ENCODE data around the gene CIDEA.
"Not testable (repeated sequence)": the region's sequence is repeated elsewhere in the genome, so short reads cannot be mapped to it uniquely, and the experiment has no call there.

Gene CIDEA, protein sequence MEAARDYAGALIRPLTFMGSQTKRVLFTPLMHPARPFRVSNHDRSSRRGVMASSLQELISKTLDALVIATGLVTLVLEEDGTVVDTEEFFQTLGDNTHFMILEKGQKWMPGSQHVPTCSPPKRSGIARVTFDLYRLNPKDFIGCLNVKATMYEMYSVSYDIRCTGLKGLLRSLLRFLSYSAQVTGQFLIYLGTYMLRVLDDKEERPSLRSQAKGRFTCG

DNA sequence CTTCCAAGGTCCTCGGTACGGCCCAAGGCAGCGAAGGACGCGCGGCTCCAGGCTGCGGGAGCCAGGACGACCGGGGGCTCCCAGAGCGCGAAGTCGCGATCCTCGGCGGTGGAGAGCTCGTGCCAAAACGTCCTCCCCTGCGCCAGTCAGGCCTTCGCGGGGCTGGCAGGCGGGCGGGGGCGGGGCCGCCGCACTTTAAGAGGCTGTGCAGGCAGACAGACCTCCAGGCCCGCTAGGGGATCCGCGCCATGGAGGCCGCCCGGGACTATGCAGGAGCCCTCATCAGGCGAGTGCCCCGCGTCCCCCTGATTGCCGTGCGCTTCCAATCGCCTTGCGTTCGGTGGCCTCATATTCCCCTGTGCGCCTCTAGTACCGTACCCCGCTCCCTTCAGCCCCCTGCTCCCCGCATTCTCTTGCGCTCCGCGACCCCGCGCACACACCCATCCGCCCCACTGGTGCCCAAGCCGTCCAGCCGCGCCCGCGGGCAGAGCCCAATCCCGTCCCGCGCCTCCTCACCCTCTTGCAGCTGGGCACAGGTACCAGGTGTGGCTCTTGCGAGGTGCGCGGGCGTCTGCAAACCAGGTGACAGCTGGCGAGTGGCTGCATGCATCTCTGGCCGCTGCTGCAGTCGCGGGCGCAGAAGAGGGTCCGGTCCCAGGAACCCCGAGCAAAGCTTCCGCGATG lies at the start of gene CIDEA:
CIDEA (plus strand) TSS at position 226 of the 684 bp plus-strand sequence; CDS start at position 249, 23 bp downstream.
- no peak for DNase-seq (ENCODE audit: low read depth in 4 of 4, low spot score in 1 of 4)

DNA sequence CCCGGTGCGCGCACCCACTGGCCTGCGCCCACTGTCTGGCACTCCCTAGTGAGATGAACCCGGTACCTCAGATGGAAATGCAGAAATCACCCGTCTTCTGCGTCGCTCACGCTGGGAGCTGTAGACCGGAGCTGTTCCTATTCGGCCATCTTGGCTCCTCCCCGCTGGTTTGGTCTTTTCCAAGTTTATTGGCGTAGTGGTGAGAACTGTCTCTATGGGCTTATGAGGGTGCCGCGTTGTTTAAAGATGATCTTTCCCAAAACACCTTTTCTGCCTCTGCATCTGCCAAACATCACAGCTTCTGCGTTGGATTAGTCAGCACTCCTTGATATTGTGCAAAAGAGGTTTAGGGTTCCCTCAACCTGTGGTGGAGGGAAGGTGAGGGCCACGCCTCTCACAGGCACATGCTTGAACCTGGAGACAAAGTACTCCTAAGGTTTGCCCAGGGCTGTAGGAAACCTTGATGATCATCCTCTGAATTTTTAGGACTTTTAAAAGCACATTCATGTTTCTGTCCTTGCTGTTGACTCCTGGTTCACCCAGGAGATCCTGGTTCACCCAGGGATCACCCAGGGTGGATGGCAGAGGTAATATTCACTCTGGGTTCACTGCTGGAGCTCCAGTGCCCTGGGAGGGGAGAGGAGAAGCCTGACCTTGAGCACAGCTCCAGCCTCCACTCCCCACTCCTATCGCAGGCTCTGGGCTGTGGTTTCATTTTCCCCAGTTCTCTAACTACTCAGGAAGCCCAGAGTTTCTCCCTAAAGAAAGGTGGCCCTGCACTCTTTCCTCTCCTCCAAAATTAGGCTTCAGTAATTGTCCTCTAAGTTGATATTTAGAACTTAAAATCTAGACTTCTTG lies 45.6 kb upstream of the CIDEA start:
- DNase-seq (ENCODE audit: low read depth in 4 of 4, low spot score in 1 of 4) = not testable (repeated sequence)

DNA sequence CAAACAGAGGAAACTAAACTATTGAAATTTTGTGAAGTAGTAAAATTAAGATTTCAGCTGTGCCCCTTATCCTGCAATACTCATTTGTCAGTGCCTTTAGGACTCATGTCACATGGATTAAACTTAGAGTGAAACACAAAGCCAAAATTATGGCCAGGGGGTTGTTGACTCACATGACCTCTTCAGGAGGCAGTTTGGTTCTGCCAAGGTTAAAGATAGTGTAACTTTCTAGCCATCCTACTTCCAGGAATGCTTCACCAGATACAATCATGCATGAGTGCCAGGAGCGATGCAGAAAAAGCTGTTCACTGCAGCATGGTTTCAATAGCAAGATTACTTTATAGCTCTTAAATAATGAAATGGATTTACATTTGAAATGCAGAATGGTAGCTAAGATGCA lies 41.9 kb upstream of the CIDEA start:
- not testable (repeated sequence) for DNase-seq (ENCODE audit: low read depth in 4 of 4, low spot score in 1 of 4)

DNA sequence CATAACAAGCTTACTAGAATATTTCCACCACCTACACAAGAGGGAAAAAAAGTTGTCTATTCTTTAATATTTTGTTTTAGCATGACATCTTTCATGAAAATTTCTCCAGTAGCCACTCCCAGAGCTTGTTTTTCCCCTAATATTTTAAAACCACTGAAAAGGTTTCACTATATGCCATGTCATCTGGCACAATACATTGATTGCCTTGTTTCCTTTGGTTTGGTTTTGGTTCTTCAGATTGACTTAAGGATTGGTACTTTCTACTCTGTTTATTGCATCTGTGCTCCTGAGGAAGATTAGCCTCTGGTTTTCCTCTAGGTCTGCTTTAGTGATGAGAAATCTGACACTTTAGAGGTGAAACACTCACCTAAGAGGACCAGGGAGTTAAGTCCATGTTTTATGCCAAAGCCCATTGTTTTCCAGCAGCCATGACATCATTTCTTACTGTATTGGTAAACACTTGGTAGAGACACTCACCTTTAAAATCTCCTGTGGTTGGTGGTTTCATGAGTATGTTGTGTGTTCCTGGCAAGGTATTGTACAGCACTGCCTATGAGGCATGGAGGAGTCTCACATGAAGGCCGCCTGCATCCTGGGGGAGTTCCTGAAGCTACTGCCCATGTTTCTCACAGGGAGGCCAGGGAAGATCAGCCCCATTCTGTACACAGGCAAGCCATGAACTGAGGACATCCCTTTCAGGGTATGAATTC lies 39.7 kb upstream of the CIDEA start:
- DNase-seq (ENCODE audit: low read depth in 4 of 4, low spot score in 1 of 4) = not testable (repeated sequence)

DNA sequence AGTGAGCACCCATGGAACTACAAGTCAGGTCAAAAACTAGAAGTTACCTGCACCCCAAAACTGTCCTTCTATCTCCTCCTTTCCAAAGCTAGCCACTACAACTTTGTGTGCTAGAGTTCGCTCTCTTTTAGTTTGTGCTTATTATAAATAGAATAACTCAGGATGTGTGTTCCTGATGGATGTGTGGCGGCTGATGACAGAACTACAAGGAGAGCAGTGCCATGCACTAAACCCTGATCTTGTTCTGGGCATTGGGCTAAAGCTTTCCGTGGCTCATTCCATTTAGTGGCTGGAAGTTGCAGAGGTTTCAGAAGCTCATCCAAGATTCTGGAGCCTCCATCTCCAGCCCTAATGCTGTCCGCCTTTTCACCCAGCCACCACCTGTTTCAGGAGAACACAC lies 37.7 kb upstream of the CIDEA start:
- not testable (repeated sequence) for DNase-seq (ENCODE audit: low read depth in 4 of 4, low spot score in 1 of 4)

DNA sequence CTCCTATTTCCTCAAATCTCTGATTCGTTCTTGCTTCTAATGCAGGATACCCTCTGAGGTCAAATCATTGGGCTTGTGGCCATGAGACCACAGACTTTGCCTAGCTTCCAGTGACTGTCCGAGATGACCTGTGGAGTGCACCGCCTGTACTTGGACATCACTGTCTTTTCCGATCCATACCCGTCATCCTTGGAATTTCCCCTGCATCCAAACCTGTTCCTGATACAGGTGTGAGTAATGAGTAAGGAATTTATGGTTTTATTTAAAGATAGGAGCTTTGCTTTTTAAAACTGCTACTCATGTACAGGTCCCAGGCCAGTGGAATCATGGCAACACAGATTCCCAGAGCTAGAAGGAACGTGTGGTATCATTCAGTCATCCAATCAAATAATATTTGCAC lies 35.6 kb upstream of the CIDEA start:
- not testable (repeated sequence) for DNase-seq (ENCODE audit: low read depth in 4 of 4, low spot score in 1 of 4)

DNA sequence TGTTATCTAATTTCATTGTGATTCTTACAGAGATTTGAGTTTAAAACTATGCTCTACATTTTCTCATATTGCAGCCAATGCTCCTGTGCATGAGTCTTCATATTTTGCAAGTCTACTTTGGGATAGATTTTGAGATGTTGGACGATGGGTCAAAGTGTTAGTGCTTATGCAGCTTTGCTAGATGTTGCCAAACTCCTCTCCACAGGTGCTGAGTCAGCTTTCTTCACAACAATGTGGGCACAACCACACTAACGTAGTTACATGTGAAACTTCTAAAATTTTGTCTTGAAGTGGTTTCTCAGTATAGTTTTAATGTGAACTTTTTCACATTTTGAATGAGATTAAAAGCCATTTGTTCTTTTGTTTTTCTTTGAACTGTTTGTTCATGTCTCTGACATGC lies 32.1 kb upstream of the CIDEA start:
- DNase-seq (ENCODE audit: low read depth in 4 of 4, low spot score in 1 of 4) = not testable (repeated sequence)

DNA sequence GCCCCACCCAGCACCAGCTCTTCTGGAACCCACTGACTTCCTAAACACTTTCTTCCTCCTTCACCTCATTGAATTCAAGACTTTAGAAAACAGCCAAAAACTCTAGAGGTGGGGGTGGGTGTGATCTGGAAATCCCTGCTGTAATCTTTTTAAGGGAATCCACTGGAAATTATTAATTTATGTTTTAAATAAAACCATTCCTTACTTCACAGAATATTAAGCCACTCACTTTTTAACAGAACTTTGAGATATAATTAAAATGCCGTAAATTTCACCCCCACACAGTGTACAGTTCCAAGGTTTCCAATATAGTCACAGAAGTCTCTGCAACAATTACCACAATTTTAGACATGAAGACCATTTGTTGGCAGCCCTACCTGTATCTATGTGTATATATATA lies 30.8 kb upstream of the CIDEA start:
- not testable (repeated sequence) for DNase-seq (ENCODE audit: low read depth in 4 of 4, low spot score in 1 of 4)

DNA sequence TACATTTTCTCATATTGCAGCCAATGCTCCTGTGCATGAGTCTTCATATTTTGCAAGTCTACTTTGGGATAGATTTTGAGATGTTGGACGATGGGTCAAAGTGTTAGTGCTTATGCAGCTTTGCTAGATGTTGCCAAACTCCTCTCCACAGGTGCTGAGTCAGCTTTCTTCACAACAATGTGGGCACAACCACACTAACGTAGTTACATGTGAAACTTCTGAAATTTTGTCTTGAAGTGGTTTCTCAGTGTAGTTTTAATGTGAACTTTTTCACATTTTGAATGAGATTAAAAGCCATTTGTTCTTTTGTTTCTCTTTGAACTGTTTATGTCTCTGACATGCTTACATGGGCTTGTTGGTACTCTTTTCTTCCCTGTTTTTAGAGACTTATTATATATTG lies 27.4 kb upstream of the CIDEA start:
- not testable (repeated sequence) for DNase-seq (ENCODE audit: low read depth in 4 of 4, low spot score in 1 of 4)

DNA sequence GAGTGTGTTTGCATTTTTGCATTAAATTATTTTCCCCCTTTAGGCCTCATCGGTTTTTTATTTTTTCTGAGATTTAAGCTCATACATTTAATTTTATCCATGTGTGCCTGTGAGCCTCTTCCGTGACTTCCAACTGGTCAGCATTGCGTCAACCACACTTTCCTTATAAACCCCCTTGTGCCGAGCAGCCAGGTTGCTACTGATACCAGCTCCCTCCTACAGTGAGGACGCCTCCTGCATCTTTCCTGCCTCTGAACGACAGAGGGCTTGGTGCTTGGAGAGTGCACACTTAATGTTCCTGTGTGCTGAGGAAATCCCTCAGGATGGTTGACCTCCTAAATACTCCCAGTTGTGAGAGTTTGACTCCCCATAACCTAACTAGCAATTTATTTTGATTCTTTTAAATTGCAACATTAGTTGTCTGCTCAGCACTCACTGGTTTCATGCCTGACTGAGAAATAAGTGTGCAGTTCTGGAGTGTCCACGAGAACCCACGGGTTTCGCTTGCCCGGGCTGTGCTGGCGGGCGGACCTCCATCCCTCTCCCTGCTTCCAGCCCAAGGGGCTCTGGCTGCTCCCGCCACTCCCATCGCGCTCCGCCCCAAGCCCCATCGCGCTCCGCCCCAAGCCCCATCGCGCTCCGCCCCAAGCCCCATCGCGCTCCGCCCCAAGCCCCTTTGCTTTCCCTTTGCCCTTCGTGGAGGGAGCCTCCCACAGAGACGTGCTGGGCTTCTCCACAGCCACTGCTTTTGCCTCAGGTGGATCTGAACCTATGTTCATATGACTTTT lies 26.6 kb upstream of the CIDEA start:
- not testable (repeated sequence) for DNase-seq (ENCODE audit: low read depth in 4 of 4, low spot score in 1 of 4)

DNA sequence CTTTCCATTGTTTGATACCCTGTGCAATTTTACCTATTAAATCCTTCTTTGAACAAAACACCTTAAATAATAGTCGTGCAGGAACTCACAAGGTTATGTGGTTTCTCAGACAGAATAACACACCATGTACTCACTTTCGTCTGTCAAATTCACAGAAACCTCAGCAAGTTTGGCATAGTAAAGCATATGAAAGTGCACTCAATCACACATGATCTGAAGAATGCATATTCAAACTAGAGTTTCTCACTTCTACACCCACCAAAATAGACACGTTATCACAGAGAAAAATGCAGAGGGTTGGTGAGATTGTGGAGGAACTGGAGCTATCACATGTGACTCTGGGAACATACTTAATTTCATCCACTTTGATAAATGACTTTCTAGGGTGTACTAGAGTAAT lies 25.9 kb upstream of the CIDEA start:
- DNase-seq (ENCODE audit: low read depth in 4 of 4, low spot score in 1 of 4) = not testable (repeated sequence)

DNA sequence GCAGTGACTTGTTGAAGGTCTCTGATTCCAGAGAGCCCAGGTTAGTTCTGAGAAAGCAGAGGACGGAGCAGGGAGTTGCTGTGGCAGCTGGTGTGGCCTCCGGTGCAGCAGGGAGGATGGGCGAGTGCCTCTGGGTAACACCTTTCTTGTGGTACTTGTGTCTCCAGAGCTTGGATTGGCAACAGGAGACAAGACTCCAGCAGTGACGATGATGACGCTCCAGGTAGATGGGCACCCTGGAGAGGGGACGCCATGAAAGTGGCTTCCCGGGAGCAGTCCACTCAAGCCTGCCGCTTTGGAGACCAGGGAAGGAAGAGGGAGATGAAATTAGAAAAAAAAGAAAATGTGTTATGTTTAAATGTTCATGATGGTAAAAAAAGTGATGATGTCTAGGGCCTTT lies 23.6 kb upstream of the CIDEA start:
- DNase-seq (ENCODE audit: low read depth in 4 of 4, low spot score in 1 of 4) = not testable (repeated sequence)

DNA sequence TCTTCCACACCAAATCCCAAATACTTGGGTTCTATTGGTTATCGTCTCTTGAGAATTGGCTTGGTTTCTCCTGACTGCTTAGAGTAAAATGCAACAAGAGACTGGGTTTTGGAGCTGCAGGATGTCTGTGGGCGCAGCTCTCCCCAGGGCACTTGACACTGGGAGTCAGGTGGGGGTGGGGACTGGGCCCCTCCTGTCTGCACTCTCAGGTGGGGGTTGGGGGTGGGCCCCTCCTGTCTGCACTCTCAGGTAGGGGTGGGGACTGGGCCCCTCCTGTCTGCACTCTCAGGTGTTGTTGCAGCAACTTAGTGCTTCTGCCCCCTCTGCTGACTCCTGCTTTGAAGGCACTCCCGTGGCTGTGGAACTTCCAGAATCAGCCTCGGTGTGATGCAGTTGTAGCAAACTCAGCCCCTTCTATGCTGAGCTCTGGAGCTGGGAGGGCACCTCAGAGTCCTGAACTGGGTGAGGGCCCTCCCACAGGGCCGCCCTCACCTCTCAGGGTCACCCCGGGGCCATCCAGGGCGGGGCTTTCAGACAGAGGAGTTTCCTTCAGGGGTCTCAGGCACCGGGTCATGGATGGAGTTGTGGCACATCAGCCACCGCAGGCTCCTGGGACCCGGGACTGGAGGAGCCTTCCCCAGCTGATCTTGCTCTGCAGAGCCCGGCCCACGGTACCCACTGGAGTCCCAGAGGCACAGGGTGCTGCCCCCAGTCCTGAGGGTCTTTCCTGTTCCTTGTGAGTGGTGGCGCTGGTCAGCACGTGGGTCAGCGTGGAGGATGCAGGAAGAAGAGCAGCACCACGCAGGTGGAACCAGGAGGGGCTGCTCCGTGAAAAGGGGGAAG lies 22.9 kb upstream of the CIDEA start:
- DNase-seq (ENCODE audit: low read depth in 4 of 4, low spot score in 1 of 4) = no peak

DNA sequence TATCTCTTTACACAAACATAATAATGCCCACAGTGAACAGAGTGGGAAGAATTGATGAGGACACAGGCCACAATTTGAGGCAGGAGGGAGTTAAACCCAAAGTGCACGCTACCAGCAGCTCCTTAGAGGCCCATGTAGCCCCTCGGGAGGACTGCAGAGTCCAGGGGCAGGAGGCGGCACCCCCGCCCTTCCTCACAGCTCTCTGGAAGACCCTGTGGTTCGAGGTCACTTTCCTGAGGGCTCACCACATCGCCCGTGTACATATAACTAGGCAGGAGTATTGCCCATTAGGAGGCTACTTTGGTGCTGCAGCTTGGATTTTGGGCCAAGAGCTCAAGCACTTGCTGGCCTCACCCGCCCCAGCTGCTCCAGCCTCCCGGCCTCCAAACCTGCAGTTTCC lies 22.2 kb upstream of the CIDEA start:
- no peak for DNase-seq (ENCODE audit: low read depth in 4 of 4, low spot score in 1 of 4)

DNA sequence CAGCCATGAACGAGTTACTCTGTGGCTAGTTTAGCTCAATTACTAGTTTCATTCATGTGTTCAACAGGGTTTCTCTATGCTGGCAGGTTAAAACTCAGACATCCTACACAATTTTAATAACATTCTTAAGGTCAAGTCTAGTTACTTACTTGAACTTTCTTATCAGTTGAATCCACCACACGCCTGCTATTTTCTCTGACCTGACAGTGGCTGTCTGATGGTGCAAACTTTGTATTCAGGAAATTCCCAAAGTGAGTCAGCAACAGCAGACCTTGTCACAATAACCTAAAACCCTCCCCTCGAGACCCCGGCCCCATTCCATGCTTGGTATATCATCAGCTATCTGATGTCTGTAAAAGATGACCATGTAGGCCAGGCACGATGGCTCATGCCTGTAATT lies 20.8 kb upstream of the CIDEA start:
- DNase-seq (ENCODE audit: low read depth in 4 of 4, low spot score in 1 of 4) = no peak

DNA sequence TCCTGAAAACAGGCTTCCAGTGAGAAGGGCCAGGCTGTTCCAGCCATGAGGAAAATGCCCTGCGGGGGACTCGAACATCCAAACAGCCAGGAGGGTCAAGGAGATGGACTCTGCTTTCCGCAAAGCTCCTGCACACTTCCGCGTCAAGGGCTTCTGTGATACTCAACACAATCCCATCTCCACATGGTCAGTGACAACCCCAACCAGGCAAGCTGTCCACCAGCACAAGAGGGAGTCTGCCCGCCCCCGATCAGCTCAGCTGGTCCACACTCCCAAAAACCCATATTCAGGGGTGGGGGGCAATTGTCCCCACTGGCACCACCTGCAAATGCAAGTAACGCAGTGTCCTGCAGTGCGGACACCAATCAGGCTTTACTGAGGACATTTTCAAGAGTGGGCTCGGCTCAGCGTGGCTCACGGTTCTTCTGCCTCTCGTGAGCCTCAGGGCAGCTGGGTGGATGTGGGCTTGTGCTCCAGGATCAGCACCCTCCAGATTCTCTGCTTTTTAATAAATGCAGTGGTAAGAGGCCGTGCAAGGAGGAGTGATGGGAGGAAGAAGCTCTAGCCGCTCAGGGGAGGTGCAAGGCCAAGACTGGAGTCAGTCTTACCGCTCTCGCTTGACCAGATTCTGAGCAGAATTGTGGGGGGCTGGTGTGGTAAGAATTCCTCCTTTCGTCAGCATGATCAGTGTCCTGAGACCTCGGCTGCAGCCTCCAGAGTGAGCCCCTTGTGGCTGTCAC lies 19.5 kb upstream of the CIDEA start:
- DNase-seq (ENCODE audit: low read depth in 4 of 4, low spot score in 1 of 4) = no peak

DNA sequence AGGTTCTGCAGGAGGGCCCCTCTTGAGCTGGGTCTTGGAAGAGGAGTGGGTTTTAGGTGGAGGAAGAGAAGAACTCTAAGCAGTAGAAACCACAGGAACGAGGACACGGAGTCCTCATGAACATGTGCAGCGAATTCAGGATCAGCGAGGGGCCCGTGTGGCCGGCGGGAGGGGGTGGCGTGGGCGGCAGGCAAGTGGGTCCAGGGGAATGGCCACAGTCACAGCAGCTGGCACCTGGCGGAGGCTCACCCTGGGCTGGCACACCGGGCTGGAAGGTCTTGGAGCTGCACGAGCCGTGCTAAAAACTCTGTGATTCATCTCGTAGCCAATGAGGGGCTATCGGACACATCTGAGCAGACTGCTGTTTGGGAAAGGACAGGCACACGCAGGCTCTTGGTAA lies 18.0 kb upstream of the CIDEA start:
- no peak for DNase-seq (ENCODE audit: low read depth in 4 of 4, low spot score in 1 of 4)

DNA sequence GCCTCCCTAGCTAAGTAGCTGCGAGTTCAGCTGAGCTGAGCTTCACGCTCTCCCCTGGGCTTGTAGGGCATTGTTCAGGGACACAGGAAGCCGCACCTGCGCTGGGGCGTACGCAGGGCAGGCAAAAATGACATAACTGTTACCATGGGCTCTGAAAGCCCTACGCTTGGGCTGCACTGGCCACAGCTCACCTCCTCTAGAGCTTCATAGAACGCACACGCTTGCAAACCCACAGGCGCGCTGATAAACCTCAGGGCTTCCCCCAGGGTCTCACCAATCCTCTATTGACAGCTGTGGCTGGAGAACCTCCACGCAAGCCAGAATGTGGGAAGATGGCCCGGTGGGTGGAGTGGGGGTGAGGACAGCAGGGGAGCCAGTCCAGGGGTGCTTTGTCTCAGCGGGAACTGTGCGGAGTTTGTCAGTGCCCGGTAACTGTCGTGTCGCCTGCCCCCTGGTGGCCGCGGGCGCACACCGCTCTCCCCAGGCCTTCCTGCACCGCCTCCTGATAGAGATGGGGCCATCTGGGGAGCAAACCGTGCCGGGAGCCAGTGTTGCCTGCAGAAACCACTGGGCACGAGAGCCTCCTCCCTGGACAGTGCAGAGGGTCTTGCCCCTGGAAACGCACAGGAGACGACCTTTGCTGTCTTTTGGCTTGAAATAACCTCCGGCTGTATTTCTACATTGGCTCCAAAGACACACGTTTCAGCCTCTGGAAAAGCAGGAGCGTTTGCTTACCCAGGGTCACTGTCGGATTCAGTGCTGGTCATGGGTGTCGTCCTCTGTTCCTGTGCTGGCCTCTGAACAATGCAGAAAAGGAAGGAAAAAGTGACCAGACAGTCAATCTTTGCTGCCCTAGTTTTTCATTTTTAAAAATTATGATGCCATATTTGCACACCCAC lies 17.0 kb upstream of the CIDEA start:
- DNase-seq (ENCODE audit: low read depth in 4 of 4, low spot score in 1 of 4) = peak; percentile 19 to 59 (median 52)
